Liver (tissue), 9 donors: ENCODE measurements around the gene GRID1. TPM values are rescaled to one million over a fixed set of nuclear protein-coding genes. Genes with fewer than 3 reads are reported as not detected.

Experiments used
- DNase-seq: peaks from one replicate; pipeline ENCODE4 v3.0.0-alpha.2; 2017; ENCODE audit warnings: low spot score
- H3K27ac ChIP-seq, 2 donors: one replicate each; pipeline ENCODE4 v1.7.0; 2013; ENCODE audit warnings: inconsistent platforms in 2 of 2, low read length in 2 of 2, control low read depth in 1 of 2, low read depth in 1 of 2, mild to moderate bottlenecking in 1 of 2
- H3K27me3 ChIP-seq, 4 donors: one replicate each; pipeline versions ENCODE4 v1.6.1 to v1.7.0; 2013; ENCODE audit warnings: low read length in 3 of 4, inconsistent platforms in 1 of 4, mild to moderate bottlenecking in 1 of 4, moderate library complexity in 1 of 4; ENCODE audit not compliant: control insufficient read depth in 4 of 4, insufficient read depth in 4 of 4
- H3K36me3 ChIP-seq, 4 donors: one replicate each; pipeline versions ENCODE4 v1.6.1 to v1.7.0; 2013; ENCODE audit warnings: low read length in 3 of 4, mild to moderate bottlenecking in 3 of 4, low read depth in 1 of 4, moderate library complexity in 1 of 4; ENCODE audit not compliant: control insufficient read depth in 4 of 4, insufficient read depth in 3 of 4
- H3K4me1 ChIP-seq, 4 donors: one replicate each; pipeline versions ENCODE4 v1.6.1 to v1.7.0; 2013; ENCODE audit warnings: low read length in 3 of 4, mild to moderate bottlenecking in 3 of 4, moderate library complexity in 1 of 4; ENCODE audit not compliant: control insufficient read depth in 4 of 4, insufficient read depth in 4 of 4
- H3K4me3 ChIP-seq, 3 donors: one replicate each; pipeline versions ENCODE4 v1.6.1 to v1.7.0; 2013; ENCODE audit warnings: low read length in 3 of 3, control low read depth in 1 of 3, low read depth in 1 of 3, mild to moderate bottlenecking in 1 of 3
- H3K9ac ChIP-seq, 2 donors: one replicate each; pipeline ENCODE4 v1.7.0; 2013; ENCODE audit warnings: low read length in 2 of 2, mild to moderate bottlenecking in 2 of 2, moderate library complexity in 2 of 2, control low read depth in 1 of 2, low read depth in 1 of 2
- H3K9me3 ChIP-seq, 4 donors: one replicate each; pipeline versions ENCODE4 v1.6.1 to v1.7.0; 2013; ENCODE audit warnings: low read length in 3 of 4; ENCODE audit not compliant: control insufficient read depth in 4 of 4
- ATF3 ChIP-seq: IDR thresholded peaks from 2 replicates; pipeline ENCODE4 v1.6.1; 2016; ENCODE audit warnings: antibody characterized with exemption
- CTCF ChIP-seq: fragments of 150-350 bp; IDR thresholded peaks from 2 replicates; pipeline ENCODE4 v1.5.1; 2017; ENCODE audit warnings: improper control_type of control experiment, low read depth, low read length; ENCODE audit not compliant: missing input control
- EGR1 ChIP-seq, 2 donors: IDR thresholded peaks; 2 replicates each; pipeline ENCODE4 v1.6.1; 2016 to 2018; ENCODE audit warnings: antibody characterized with exemption in 2 of 2, low read depth in 2 of 2
- FOXA1 ChIP-seq: IDR thresholded peaks from 2 replicates; pipeline ENCODE4 v1.6.1; 2016; ENCODE audit warnings: antibody characterized with exemption
- FOXA2 ChIP-seq: IDR thresholded peaks from 2 replicates; pipeline ENCODE4 v1.6.1; 2016; ENCODE audit warnings: antibody characterized with exemption
- GABPA ChIP-seq, 2 donors: IDR thresholded peaks in 1 of 2; conservative IDR thresholded peaks in 1 of 2; 2 replicates each; pipeline ENCODE4 v1.6.1; 2016; ENCODE audit warnings: antibody characterized with exemption in 2 of 2, mild to moderate bottlenecking in 1 of 2, moderate library complexity in 1 of 2
- HNF4A ChIP-seq, 2 donors: conservative IDR thresholded peaks; 2 replicates each; pipeline ENCODE4 v1.6.1; 2016; ENCODE audit warnings: antibody characterized with exemption in 2 of 2, mild to moderate bottlenecking in 2 of 2
- HNF4G ChIP-seq: IDR thresholded peaks from 2 replicates; pipeline ENCODE4 v1.6.1; 2016; ENCODE audit warnings: antibody characterized with exemption
- JUND ChIP-seq, 2 donors: IDR thresholded peaks; 2 replicates each; pipeline ENCODE4 v1.6.1; 2016; ENCODE audit warnings: antibody characterized with exemption in 2 of 2
- MAX ChIP-seq: IDR thresholded peaks from 2 replicates; pipeline ENCODE4 v1.6.1; 2016; ENCODE audit warnings: antibody characterized with exemption
- NR2F2 ChIP-seq: IDR thresholded peaks from 2 replicates; pipeline ENCODE4 v1.6.1; 2016; ENCODE audit warnings: antibody characterized with exemption
- RAD21 ChIP-seq, 2 donors: IDR thresholded peaks; 2 replicates each; pipeline ENCODE4 v1.6.1; 2016; ENCODE audit warnings: antibody characterized with exemption in 2 of 2, mild to moderate bottlenecking in 2 of 2
- REST ChIP-seq: IDR thresholded peaks from 2 replicates; pipeline ENCODE4 v1.6.1; 2016; ENCODE audit warnings: antibody characterized with exemption, mild to moderate bottlenecking
- RXRA ChIP-seq, 2 donors: IDR thresholded peaks; 2 replicates each; pipeline ENCODE4 v1.6.1; 2017 to 2018; ENCODE audit warnings: antibody characterized with exemption in 2 of 2, mild to moderate bottlenecking in 1 of 2
- TAF1 ChIP-seq: conservative IDR thresholded peaks from 2 replicates; pipeline ENCODE4 v1.6.1; 2016; ENCODE audit warnings: antibody characterized with exemption, mild to moderate bottlenecking
- YY1 ChIP-seq: IDR thresholded peaks from 2 replicates; pipeline ENCODE4 v1.6.1; 2016; ENCODE audit warnings: antibody characterized with exemption, mild to moderate bottlenecking
- ZBTB33 ChIP-seq: IDR thresholded peaks from 2 replicates; pipeline ENCODE4 v1.6.1; 2016; ENCODE audit warnings: antibody characterized with exemption
- WGBS: extraction: QIAGEN DNeasy Blood & Tissue Kit; methylation state at CpG from one replicate; pipeline ENCODE4 v1.1.7; 2013; 5-methylcytosine and 5-hydroxymethylcytosine counted together
- polyA plus RNA-seq, 2 donors: library from polyadenylated mRNA; stranded (reverse) in 1 of 2; unstranded in 1 of 2; fragments of 200-250 nt in 1 of 2; fragments of >200 nt in 1 of 2; fragmentation: Nextera tagmentation in 1 of 2; extraction: Ambion mirVana in 1 of 2; gene quantifications; one replicate each; pipeline versions ENCODE4 v1.2.1 to v1.2.3, GENCODE V29; 2013 to 2015
- total RNA-seq, 2 donors: library from RNA; depleted of rRNA; stranded (reverse); fragments of >200 nt; gene quantifications; one replicate each; pipeline ENCODE4 v1.2.3, GENCODE V29; 2014
- donor health status: healthy.
- donor health status: healthy.
- donor health status: healthy.
- donor health status: healthy.
- donor health status: healthy.

Gene GRID1
- total and polyA plus RNA-seq, 4 donors, result 0.09 to 0.17 (median 0.14) TPM; not detected in 1

GRCh38 chr10:86086418-86086817 is 280.2 kb downstream of the GRID1 start:
- Histone ChIP-seq H3K9ac (no peak overlapping the region), H3K4me3 (no peak overlapping the region), H3K9me3 (no peaks in the 10 kb centered on the region), H3K4me1 (no peaks in the 10 kb centered on the region), H3K27me3 (peaks cover 0 to 3% (median 0%) of the 10 kb centered on the region in 4 donors), H3K36me3 (no peaks in the 10 kb centered on the region), H3K27ac (no peak overlapping the region)
- DNase-seq, result no peak
- TF ChIP-seq ATF3 (no peak), MAX (no peak), FOXA1 (no peak), CTCF (no peak), RAD21 (IDR thresholded peaks at IDR 0.05) (no peak), TAF1 (no peak), GABPA (IDR thresholded peaks at IDR 0.05 in 1 of 2, conservative IDR thresholded peaks at IDR 0.05 in 1 of 2) (no peak), REST (no peak), HNF4G (no peak), FOXA2 (no peak), RXRA (IDR thresholded peaks at IDR 0.05) (no peak), NR2F2 (no peak), ZBTB33 (no peak), JUND (IDR thresholded peaks at IDR 0.05) (no peak), YY1 (no peak), HNF4A (conservative IDR thresholded peaks at IDR 0.05) (no peak), EGR1 (IDR thresholded peaks at IDR 0.05; ENCODE audit: low read depth in 2 of 2) (no peak)
- 90% methylated on average over 4 of the region's 4 CpGs for WGBS

GRCh38 chr10:86085686-86086085 is 280.9 kb downstream of the GRID1 start:
- H3K9me3 ChIP-seq, result no peaks in the 10 kb centered on the region
- H3K27ac ChIP-seq, result no peak overlapping the region
- peaks cover 0 to 3% (median 0%) of the 10 kb centered on the region in 4 donors for H3K27me3 ChIP-seq
- no peak overlapping the region for H3K4me3 ChIP-seq
- H3K36me3 ChIP-seq, result no peaks in the 10 kb centered on the region
- WGBS, result 78% methylated on average over 5 of the region's 5 CpGs
- no peaks in the 10 kb centered on the region for H3K4me1 ChIP-seq
- no peak for DNase-seq
- TF ChIP-seq JUND (IDR thresholded peaks at IDR 0.05) (no peak), RXRA (IDR thresholded peaks at IDR 0.05) (no peak), REST (no peak), HNF4A (conservative IDR thresholded peaks at IDR 0.05) (no peak), ZBTB33 (no peak), NR2F2 (no peak), FOXA2 (no peak), HNF4G (no peak)
- no peak overlapping the region for H3K9ac ChIP-seq
